Liver (tissue), 3 donors: ENCODE data around the gene ECE1.

Experiments
- EGR1 ChIP-seq, 2 donors: IDR thresholded peaks; 2 replicates each; pipeline ENCODE4 v1.6.1; 2016 to 2018; ENCODE audit warnings: antibody characterized with exemption in 2 of 2, low read depth in 2 of 2
- GABPA ChIP-seq, 2 donors: IDR thresholded peaks in 1 of 2; conservative IDR thresholded peaks in 1 of 2; 2 replicates each; pipeline ENCODE4 v1.6.1; 2016; ENCODE audit warnings: antibody characterized with exemption in 2 of 2, mild to moderate bottlenecking in 1 of 2, moderate library complexity in 1 of 2
- HNF4G ChIP-seq: IDR thresholded peaks from 2 replicates; pipeline ENCODE4 v1.6.1; 2016; ENCODE audit warnings: antibody characterized with exemption
- JUND ChIP-seq, 2 donors: IDR thresholded peaks; 2 replicates each; pipeline ENCODE4 v1.6.1; 2016; ENCODE audit warnings: antibody characterized with exemption in 2 of 2
- RAD21 ChIP-seq, 2 donors: IDR thresholded peaks; 2 replicates each; pipeline ENCODE4 v1.6.1; 2016; ENCODE audit warnings: antibody characterized with exemption in 2 of 2, mild to moderate bottlenecking in 2 of 2
- REST ChIP-seq: IDR thresholded peaks from 2 replicates; pipeline ENCODE4 v1.6.1; 2016; ENCODE audit warnings: antibody characterized with exemption, mild to moderate bottlenecking
- RXRA ChIP-seq, 2 donors: IDR thresholded peaks; 2 replicates each; pipeline ENCODE4 v1.6.1; 2017 to 2018; ENCODE audit warnings: antibody characterized with exemption in 2 of 2, mild to moderate bottlenecking in 1 of 2
- TAF1 ChIP-seq: conservative IDR thresholded peaks from 2 replicates; pipeline ENCODE4 v1.6.1; 2016; ENCODE audit warnings: antibody characterized with exemption, mild to moderate bottlenecking
- YY1 ChIP-seq: IDR thresholded peaks from 2 replicates; pipeline ENCODE4 v1.6.1; 2016; ENCODE audit warnings: antibody characterized with exemption, mild to moderate bottlenecking
- TF ChIP-seq, protein P1 (sequence below): fragments of 150-350 bp; IDR thresholded peaks from 2 replicates; pipeline ENCODE4 v1.5.1; 2017; ENCODE audit warnings: improper control_type of control experiment, low read depth, low read length; ENCODE audit not compliant: missing input control
- TF ChIP-seq, protein P2 (sequence below): IDR thresholded peaks from 2 replicates; pipeline ENCODE4 v1.6.1; 2016; ENCODE audit warnings: antibody characterized with exemption
- TF ChIP-seq, protein P3 (sequence below): IDR thresholded peaks from 2 replicates; pipeline ENCODE4 v1.6.1; 2016; ENCODE audit warnings: antibody characterized with exemption
- TF ChIP-seq, protein P4 (sequence below): IDR thresholded peaks from 2 replicates; pipeline ENCODE4 v1.6.1; 2016; ENCODE audit warnings: antibody characterized with exemption
- donor health status: healthy.
- donor health status: healthy.

DNA sequence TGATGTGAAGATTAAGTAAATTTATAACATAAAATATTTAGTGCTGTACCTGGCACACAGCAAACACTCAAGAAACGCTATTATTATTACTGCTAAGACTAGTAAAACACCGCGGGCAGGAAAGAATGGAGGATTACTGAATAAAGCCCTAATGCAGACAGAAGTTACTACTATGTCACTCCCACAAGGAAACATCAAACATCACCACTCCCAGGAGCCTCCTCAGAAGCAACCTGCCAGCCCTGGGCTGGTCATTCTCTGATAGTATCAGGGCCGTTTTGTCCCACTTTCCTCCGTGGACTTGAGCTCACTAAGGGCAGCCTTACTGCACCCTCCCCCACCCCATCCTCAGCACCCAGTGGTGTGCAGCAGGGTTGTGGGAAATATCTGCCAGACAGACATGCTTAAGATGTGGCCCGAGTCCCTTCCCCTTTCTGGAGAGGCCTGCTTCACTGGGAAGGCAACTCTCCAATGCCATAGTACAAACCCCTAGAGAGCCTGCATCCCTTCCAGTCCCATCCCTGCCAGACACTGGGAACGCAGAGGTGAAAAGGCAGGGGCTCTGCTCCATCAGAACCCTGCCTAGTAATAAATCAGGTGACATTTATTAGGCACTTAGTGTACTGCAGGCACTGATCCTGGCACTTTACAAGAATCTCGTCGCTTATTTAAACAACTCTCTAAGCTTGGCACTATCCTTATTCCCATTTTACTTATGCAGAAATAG is 41.7 kb upstream of the ECE1 start:
- TF ChIP-seq, protein P1, sequence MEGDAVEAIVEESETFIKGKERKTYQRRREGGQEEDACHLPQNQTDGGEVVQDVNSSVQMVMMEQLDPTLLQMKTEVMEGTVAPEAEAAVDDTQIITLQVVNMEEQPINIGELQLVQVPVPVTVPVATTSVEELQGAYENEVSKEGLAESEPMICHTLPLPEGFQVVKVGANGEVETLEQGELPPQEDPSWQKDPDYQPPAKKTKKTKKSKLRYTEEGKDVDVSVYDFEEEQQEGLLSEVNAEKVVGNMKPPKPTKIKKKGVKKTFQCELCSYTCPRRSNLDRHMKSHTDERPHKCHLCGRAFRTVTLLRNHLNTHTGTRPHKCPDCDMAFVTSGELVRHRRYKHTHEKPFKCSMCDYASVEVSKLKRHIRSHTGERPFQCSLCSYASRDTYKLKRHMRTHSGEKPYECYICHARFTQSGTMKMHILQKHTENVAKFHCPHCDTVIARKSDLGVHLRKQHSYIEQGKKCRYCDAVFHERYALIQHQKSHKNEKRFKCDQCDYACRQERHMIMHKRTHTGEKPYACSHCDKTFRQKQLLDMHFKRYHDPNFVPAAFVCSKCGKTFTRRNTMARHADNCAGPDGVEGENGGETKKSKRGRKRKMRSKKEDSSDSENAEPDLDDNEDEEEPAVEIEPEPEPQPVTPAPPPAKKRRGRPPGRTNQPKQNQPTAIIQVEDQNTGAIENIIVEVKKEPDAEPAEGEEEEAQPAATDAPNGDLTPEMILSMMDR = no peak
- TF ChIP-seq RAD21 (IDR thresholded peaks at IDR 0.05) (no peak), HNF4G (no peak), RXRA (IDR thresholded peaks at IDR 0.05) (no peak), GABPA (IDR thresholded peaks at IDR 0.05 in 1 of 2, conservative IDR thresholded peaks at IDR 0.05 in 1 of 2) (no peak), REST (no peak), TAF1 (no peak), YY1 (no peak), JUND (IDR thresholded peaks at IDR 0.05) (no peak), EGR1 (IDR thresholded peaks at IDR 0.05; ENCODE audit: low read depth in 2 of 2) (no peak)
- TF ChIP-seq, protein P2, sequence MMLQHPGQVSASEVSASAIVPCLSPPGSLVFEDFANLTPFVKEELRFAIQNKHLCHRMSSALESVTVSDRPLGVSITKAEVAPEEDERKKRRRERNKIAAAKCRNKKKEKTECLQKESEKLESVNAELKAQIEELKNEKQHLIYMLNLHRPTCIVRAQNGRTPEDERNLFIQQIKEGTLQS = no peak
- TF ChIP-seq, protein P3, sequence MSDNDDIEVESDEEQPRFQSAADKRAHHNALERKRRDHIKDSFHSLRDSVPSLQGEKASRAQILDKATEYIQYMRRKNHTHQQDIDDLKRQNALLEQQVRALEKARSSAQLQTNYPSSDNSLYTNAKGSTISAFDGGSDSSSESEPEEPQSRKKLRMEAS = no peak
- TF ChIP-seq, protein P4, sequence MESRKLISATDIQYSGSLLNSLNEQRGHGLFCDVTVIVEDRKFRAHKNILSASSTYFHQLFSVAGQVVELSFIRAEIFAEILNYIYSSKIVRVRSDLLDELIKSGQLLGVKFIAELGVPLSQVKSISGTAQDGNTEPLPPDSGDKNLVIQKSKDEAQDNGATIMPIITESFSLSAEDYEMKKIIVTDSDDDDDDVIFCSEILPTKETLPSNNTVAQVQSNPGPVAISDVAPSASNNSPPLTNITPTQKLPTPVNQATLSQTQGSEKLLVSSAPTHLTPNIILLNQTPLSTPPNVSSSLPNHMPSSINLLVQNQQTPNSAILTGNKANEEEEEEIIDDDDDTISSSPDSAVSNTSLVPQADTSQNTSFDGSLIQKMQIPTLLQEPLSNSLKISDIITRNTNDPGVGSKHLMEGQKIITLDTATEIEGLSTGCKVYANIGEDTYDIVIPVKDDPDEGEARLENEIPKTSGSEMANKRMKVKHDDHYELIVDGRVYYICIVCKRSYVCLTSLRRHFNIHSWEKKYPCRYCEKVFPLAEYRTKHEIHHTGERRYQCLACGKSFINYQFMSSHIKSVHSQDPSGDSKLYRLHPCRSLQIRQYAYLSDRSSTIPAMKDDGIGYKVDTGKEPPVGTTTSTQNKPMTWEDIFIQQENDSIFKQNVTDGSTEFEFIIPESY = no peak
